Choroid plexus epithelial cell (primary cell): ENCODE data around the gene BANK1.
A peak's percentile ranks its signal among the peaks of the same experiment; 100 is the strongest.

Experiments
- DNase-seq: peaks from one replicate; pipeline ENCODE4 v3.0.0-alpha.2; 2010; ENCODE audit warnings: low read depth
- H3K4me3 ChIP-seq: 2 replicates; pipeline ENCODE4 v1.5.1; 2011; ENCODE audit warnings: low read depth, mild to moderate bottlenecking, control low read depth, low read length, moderate library complexity
- TF ChIP-seq, protein P1 (sequence below): conservative IDR thresholded peaks from 2 replicates; pipeline ENCODE4 v1.5.1; 2011; ENCODE audit warnings: low read depth, mild to moderate bottlenecking, control low read depth, inconsistent platforms, low read length, moderate library complexity

BANK1 gene

DNA sequence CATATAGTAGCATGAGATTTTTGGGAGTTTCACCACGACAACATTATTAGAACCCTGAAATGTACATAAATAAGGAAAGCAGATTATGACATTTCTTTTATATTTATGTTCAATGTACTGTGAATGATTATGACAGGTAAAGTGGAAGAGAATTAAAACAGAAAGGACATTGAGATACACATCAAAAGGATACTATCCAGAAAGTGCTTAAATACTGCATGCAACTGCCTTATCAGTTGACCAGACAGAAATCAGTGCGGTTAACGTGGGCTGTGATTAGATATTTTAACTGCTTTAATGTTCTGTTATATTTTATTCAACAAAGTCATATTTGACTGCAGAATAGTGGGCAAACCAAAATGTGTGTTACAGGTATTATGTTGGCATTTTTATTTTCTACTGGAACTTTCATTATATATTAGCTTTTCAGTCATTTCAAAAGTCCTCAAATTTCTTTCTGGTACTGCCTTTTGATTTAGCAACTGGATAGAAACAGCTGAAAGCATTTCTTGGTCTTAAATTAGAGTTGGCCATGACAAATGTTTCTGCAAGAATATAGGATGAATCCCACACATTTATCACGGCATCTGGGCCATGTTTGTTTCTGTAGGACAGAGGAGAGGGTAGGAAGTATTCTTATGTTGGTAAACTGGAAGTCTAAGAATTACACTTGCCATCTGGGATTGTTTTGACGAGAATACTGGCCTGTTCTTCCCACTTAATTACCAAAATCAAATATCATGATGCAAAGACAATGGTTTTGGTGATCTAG, 299.5 kb downstream of the BANK1 start:
- TF ChIP-seq, protein P1, sequence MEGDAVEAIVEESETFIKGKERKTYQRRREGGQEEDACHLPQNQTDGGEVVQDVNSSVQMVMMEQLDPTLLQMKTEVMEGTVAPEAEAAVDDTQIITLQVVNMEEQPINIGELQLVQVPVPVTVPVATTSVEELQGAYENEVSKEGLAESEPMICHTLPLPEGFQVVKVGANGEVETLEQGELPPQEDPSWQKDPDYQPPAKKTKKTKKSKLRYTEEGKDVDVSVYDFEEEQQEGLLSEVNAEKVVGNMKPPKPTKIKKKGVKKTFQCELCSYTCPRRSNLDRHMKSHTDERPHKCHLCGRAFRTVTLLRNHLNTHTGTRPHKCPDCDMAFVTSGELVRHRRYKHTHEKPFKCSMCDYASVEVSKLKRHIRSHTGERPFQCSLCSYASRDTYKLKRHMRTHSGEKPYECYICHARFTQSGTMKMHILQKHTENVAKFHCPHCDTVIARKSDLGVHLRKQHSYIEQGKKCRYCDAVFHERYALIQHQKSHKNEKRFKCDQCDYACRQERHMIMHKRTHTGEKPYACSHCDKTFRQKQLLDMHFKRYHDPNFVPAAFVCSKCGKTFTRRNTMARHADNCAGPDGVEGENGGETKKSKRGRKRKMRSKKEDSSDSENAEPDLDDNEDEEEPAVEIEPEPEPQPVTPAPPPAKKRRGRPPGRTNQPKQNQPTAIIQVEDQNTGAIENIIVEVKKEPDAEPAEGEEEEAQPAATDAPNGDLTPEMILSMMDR, result no peak
- no peak for DNase-seq
- no peak overlapping the region for H3K4me3 ChIP-seq

- TF ChIP-seq, protein P1, result no peak
Observed at GRCh38 chr4:102091656-102092055, 301.1 kb downstream of the BANK1 start.

DNA sequence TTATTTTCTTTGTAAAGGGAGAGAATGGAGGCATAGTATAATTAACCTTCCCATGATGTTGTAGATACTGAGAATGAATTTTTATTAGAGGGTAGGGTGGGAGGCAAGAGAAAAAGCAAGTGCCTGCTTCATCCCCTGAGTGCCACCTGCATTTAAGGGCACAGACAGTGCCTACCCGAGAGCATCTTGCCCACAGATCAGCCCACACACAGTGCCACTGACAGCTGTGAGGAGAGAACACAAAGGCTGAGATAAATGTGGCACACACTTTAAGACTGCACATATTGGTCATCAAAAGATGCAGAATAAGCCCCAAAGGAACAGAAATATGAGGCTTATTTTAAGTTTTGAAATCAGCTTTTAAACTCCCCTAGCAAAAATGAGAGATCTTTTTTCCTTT, 304.0 kb downstream of the BANK1 start:
- no peak for DNase-seq
- TF ChIP-seq, protein P1, result no peak
- no peak overlapping the region for H3K4me3 ChIP-seq

More at GRCh38 chr4:102091656-102092055, 301.1 kb downstream of the BANK1 start:
- DNase-seq, result no peak
- no peak overlapping the region for H3K4me3 ChIP-seq

- no peak overlapping the region for H3K4me3 ChIP-seq
- no peak for DNase-seq
- TF ChIP-seq, protein P1, result no peak
Observed at GRCh38 chr4:102103368-102103767, 312.8 kb downstream of the BANK1 start.

DNA sequence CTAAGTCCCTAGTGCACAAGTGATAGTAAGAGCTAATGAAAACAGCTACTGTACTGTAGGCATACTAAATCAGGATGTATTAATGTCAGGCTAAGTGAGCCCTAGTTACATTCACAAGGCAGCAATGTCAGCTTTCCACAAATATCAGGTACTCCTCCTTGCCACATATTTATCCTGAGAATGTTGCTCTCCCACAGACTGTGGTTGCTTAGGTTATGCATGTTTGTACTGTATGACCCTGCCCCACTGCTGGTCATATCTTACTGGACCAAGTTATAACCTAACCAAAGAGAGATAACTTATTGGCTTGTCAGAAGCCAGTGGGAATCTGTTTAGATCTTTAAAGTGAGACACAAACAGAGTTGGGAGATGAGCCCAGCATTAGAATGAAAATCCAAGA, 313.7 kb downstream of the BANK1 start:
- TF ChIP-seq, protein P1, result no peak
- DNase-seq, result no peak

GRCh38 chr4:102105983-102106382, 315.5 kb downstream of the BANK1 start:
- no peak for DNase-seq
- H3K4me3 ChIP-seq, result no peak overlapping the region
- TF ChIP-seq, protein P1, result no peak

More for the DNA sequence above, 313.7 kb downstream of the BANK1 start:
- no peak overlapping the region for H3K4me3 ChIP-seq

- no peak overlapping the region for H3K4me3 ChIP-seq
- TF ChIP-seq, protein P1, result no peak
- DNase-seq, result peak; percentile 4
Observed at GRCh38 chr4:102114118-102114630, 323.6 kb downstream of the BANK1 start.
